Liver (tissue), 3 donors: ENCODE results near the gene PTK7.

Experiments used
- EGR1 ChIP-seq, 2 donors: IDR thresholded peaks; 2 replicates each; pipeline ENCODE4 v1.6.1; 2016 to 2018; ENCODE audit warnings: antibody characterized with exemption in 2 of 2, low read depth in 2 of 2
- GABPA ChIP-seq, 2 donors: IDR thresholded peaks in 1 of 2; conservative IDR thresholded peaks in 1 of 2; 2 replicates each; pipeline ENCODE4 v1.6.1; 2016; ENCODE audit warnings: antibody characterized with exemption in 2 of 2, mild to moderate bottlenecking in 1 of 2, moderate library complexity in 1 of 2
- NR2F2 ChIP-seq: IDR thresholded peaks from 2 replicates; pipeline ENCODE4 v1.6.1; 2016; ENCODE audit warnings: antibody characterized with exemption
- SP1 ChIP-seq: IDR thresholded peaks from 2 replicates; pipeline ENCODE4 v1.6.1; 2018; ENCODE audit warnings: antibody characterized with exemption, mild to moderate bottlenecking
- TAF1 ChIP-seq: conservative IDR thresholded peaks from 2 replicates; pipeline ENCODE4 v1.6.1; 2016; ENCODE audit warnings: antibody characterized with exemption, mild to moderate bottlenecking
- TF ChIP-seq, protein P1 (sequence below): fragments of 150-350 bp; IDR thresholded peaks from 2 replicates; pipeline ENCODE4 v1.5.1; 2017; ENCODE audit warnings: improper control_type of control experiment, low read depth, low read length; ENCODE audit not compliant: missing input control
- TF ChIP-seq, protein P2 (sequence below): IDR thresholded peaks from 2 replicates; pipeline ENCODE4 v1.6.1; 2016; ENCODE audit warnings: antibody characterized with exemption
- donor health status: healthy.
- donor health status: healthy.

DNA sequence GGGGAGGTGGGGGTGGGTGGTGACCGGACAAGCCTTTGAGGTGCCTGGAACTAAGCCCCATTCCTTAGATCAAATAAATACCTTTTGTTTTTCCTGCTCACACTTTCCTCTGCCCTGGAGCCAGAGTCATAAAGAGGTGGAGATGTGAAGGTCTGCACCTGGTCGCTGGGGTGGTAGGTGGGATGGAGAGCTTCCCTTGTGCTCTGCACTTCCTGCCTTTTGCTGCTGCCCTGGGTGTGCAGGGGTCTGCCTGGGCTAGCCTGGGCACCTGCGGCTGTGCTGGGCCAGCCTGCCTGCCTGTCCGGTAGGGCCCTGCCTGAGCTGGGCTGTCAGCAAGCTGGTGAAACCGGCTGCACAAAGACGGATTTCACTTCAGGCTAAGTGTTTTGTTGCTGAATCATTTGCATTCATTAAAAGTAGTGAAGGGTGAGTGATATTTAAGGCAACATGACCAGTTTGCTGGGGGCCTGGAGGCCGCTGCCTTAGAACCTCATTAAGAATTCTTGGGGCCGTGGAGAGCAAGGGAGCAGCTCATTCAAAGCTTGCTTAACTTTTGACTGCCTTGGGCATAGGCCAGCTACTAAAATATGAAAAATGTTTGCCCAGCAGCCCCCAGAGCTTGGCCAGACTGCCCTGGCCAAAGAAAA, 20.5 kb downstream of the PTK7 start:
- TF ChIP-seq, protein P1, sequence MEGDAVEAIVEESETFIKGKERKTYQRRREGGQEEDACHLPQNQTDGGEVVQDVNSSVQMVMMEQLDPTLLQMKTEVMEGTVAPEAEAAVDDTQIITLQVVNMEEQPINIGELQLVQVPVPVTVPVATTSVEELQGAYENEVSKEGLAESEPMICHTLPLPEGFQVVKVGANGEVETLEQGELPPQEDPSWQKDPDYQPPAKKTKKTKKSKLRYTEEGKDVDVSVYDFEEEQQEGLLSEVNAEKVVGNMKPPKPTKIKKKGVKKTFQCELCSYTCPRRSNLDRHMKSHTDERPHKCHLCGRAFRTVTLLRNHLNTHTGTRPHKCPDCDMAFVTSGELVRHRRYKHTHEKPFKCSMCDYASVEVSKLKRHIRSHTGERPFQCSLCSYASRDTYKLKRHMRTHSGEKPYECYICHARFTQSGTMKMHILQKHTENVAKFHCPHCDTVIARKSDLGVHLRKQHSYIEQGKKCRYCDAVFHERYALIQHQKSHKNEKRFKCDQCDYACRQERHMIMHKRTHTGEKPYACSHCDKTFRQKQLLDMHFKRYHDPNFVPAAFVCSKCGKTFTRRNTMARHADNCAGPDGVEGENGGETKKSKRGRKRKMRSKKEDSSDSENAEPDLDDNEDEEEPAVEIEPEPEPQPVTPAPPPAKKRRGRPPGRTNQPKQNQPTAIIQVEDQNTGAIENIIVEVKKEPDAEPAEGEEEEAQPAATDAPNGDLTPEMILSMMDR, result no peak
- TF ChIP-seq NR2F2 (no peak), TAF1 (no peak), GABPA (IDR thresholded peaks at IDR 0.05 in 1 of 2, conservative IDR thresholded peaks at IDR 0.05 in 1 of 2) (no peak), SP1 (no peak), EGR1 (IDR thresholded peaks at IDR 0.05; ENCODE audit: low read depth in 2 of 2) (no peak)
- TF ChIP-seq, protein P2, sequence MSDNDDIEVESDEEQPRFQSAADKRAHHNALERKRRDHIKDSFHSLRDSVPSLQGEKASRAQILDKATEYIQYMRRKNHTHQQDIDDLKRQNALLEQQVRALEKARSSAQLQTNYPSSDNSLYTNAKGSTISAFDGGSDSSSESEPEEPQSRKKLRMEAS, result no peak
